ENCODE measurements around the gene LARP1B. TPM values are rescaled to one million over a fixed set of nuclear protein-coding genes. Genes with fewer than 3 reads are reported as not detected.

The LARP1B gene
- total RNA-seq, 1 experiment from 2014 or later: 42.9 TPM

DNA sequence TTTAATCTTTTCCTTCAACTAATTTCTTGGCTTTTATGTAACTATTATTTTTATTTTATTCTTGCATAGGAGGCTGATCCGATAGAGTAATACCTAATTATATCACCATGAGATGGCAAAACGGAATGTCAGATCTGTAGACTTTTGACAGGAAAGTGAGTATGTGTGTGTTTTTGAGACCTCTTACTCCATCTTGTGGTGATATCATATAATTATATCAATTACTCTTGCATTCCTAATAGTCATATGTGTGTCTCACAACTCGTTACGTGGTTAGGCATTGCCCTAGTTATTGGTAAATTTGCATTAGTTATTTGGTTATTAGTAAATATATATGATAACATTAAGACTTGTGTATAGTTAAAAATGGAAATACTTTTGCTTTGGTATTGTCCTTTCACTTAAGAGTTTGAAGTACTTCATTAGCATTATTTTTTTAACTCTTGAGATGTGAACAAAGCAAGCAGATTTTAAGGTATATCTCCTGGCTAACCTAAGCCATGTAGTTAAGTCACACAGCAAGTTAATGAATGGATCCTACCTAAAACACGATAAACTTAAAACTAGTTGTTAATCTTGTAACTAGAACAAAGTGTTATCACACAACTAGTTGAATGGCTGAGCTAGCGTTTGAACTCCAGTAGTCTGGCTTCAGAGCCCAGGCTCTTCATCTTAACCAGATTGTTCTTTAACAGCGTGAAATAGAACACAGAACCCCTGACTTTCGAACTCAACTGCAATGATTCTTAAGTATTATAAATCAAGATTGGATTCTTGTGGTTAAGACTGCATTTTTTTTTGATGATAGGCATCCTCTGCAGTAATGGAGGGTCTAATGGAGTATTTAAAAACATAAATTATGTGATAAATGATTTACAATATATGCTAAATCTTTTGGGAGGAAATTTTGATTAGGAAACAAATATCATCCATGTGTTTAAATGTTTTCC lies 159.4 kb downstream of the LARP1B start:
- Histone ChIP-seq H2AK5ac (ENCODE audit: insufficient read length, low read length) (no peak overlapping the region), H3K23me2 (ENCODE audit: insufficient read length, low read depth, low read length, poor library complexity, severe bottlenecking) (no peaks in the 10 kb centered on the region), H3K56ac (ENCODE audit: insufficient read length, low read depth, low read length) (no peak overlapping the region), H3K27me3 (ENCODE audit: insufficient read depth, low read length) (no peaks in the 10 kb centered on the region), H3K18ac (ENCODE audit: insufficient read length, low read depth, low read length) (no peak overlapping the region), H3K4ac (ENCODE audit: low read depth, low read length) (no peak overlapping the region), H3K27ac (ENCODE audit: insufficient read length, low read depth, low read length) (no peak overlapping the region), H3K9ac (ENCODE audit: extremely low read depth, insufficient read length, low read length) (no peak overlapping the region), H3K23ac (ENCODE audit: insufficient read length, low read depth, low read length) (no peak overlapping the region), H3K79me2 (ENCODE audit: insufficient read depth, low read length) (no peaks in the 10 kb centered on the region), H2BK5ac (ENCODE audit: insufficient read length, low read length) (no peak overlapping the region), H4K91ac (ENCODE audit: insufficient read length, low read depth, low read length) (no peak overlapping the region), H2BK120ac (ENCODE audit: low read depth, low read length, poor library complexity, severe bottlenecking) (no peak overlapping the region), H3K4me2 (ENCODE audit: insufficient read depth, insufficient read length, low read length) (no peak overlapping the region), H3T11ph (ENCODE audit: low read length) (no peak overlapping the region), H3K4me1 (ENCODE audit: insufficient read depth, low read length) (no peaks in the 10 kb centered on the region), H2BK15ac (ENCODE audit: low read depth, low read length) (no peak overlapping the region), H4K8ac (replicated peaks; ENCODE audit: insufficient read length, low read depth, low read length) (no peak overlapping the region), H3K9me3 (ENCODE audit: control insufficient read depth, low read depth, low read length) (no peaks in the 10 kb centered on the region), H3K14ac (ENCODE audit: insufficient read depth, low read length) (no peak overlapping the region), H3K79me1 (ENCODE audit: insufficient read depth, low read depth, low read length, poor library complexity, severe bottlenecking) (no peaks in the 10 kb centered on the region), H2BK12ac (ENCODE audit: insufficient read length, low read depth, low read length) (no peak overlapping the region), H4K20me1 (ENCODE audit: control insufficient read depth, insufficient read depth, insufficient read length) (no peaks in the 10 kb centered on the region), H2AFZ (ENCODE audit: low read length) (no peak overlapping the region), H4K5ac (ENCODE audit: insufficient read length, low read depth, low read length) (no peak overlapping the region), H2BK20ac (ENCODE audit: low read depth, low read length, poor library complexity, severe bottlenecking) (no peak overlapping the region)
- TF ChIP-seq, protein P1, sequence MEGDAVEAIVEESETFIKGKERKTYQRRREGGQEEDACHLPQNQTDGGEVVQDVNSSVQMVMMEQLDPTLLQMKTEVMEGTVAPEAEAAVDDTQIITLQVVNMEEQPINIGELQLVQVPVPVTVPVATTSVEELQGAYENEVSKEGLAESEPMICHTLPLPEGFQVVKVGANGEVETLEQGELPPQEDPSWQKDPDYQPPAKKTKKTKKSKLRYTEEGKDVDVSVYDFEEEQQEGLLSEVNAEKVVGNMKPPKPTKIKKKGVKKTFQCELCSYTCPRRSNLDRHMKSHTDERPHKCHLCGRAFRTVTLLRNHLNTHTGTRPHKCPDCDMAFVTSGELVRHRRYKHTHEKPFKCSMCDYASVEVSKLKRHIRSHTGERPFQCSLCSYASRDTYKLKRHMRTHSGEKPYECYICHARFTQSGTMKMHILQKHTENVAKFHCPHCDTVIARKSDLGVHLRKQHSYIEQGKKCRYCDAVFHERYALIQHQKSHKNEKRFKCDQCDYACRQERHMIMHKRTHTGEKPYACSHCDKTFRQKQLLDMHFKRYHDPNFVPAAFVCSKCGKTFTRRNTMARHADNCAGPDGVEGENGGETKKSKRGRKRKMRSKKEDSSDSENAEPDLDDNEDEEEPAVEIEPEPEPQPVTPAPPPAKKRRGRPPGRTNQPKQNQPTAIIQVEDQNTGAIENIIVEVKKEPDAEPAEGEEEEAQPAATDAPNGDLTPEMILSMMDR (conservative IDR thresholded peaks at IDR 0.05): peak; percentile 56; the same call in 2 of the 3 replicates
- Mint-ChIP-seq H3K27ac (no peak overlapping the region), H3K36me3 (ENCODE audit: insufficient read depth in 1 of 3, low read depth in 3 of 3) (no peaks in the 10 kb centered on the region), H3K9me3 (no peaks in the 10 kb centered on the region; a peak in 2 of 5 replicates), H3K4me1 (no peaks in the 10 kb centered on the region), H3K27me3 (ENCODE audit: low read depth) (no peaks in the 10 kb centered on the region), H3K4me3 (no peak overlapping the region)
- WGBS (ENCODE audit: extremely low coverage, insufficient read length, low lambda C conversion rate): no CpG with 5 or more reads among the region's 8 CpGs
- DNase-seq: no peak

All from H9 (cell line).